T-helper 2 cell treated with Interferon-gamma antibody and Interleukin-4, amounts not matched to agents 100 ng/mL and 5 ng/mL, for 36 hours (primary cell): ENCODE data around the gene PAK5. TPM values are rescaled to one million over a fixed set of nuclear protein-coding genes. Genes with fewer than 3 reads are reported as not detected.

Experiments
- intact Hi-C: fragments of 100-400 bp; cut with micrococcal nuclease; formaldehyde crosslinking; loops from one replicate; pipeline ENCODE4 v1.15.1; 2023
- total RNA-seq: library from RNA; stranded (reverse); gene quantifications from 2 replicates; pipeline ENCODE4 v1.2.3, GENCODE V29; 2022

The PAK5 gene
- total RNA-seq, 1 donor from 2014 or later, result not detected

- intact Hi-C loops, result no loop called here
Observed at GRCh38 chr20:9532069-9532838, 306.6 kb downstream of the PAK5 start.

DNA sequence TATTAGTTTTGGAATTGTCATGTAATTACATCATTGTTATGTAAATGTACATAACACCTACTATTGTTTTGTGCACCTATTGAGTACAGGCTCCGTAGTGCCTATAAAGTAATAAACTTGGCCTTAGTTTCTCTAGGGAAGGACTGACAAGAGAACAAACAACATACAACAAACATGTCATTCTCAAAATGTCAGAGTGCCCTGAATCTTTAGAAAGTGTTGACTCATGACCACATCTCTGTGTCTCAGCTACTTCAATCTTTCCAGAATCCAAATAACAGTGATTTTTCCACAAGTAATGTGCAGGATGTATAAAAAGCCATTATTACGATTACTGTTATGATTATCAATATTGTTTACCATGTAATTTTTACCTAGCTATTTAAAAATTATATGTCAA lies 307.3 kb downstream of the PAK5 start:
- intact Hi-C loops, result no loop called here

GRCh38 chr20:9523636-9524035 lies 315.2 kb downstream of the PAK5 start:
- intact Hi-C loops, result no loop called here

GRCh38 chr20:9520086-9520485 lies 318.8 kb downstream of the PAK5 start:
- intact Hi-C loops, result no loop called here

DNA sequence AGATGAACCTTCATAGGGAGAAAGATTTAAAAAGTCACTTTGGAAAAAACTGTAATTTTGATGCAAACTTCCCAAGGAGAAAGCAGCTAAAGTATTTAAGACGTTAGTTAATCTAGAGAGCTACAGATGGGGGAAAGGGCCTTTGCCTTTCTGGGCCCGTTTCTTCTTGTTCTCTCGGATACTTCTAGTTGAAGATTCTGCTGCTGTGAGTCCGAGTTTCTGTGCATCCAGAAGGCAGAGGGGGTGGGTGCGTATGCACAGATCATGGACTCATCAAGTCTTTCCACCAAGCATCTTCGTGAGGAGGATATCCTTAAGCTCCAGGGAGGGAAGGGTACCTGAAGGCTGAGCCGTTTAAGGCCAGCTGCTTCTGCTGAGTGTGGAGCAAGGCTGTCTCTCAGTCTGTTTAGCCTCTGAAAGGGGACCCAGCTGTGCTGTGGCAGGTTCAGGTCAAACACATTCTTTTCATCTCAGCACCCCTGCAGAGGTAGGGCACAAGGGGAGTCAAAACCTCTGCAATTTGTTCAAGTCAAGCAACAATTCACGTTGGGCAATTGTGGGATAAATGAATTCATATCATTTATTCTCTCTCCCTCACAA lies 320.2 kb downstream of the PAK5 start:
- intact Hi-C loops, result loop anchor here (10.0 kb wide), 1 partner anchor 56 kb away; no protein-coding TSS in a partner anchor

DNA sequence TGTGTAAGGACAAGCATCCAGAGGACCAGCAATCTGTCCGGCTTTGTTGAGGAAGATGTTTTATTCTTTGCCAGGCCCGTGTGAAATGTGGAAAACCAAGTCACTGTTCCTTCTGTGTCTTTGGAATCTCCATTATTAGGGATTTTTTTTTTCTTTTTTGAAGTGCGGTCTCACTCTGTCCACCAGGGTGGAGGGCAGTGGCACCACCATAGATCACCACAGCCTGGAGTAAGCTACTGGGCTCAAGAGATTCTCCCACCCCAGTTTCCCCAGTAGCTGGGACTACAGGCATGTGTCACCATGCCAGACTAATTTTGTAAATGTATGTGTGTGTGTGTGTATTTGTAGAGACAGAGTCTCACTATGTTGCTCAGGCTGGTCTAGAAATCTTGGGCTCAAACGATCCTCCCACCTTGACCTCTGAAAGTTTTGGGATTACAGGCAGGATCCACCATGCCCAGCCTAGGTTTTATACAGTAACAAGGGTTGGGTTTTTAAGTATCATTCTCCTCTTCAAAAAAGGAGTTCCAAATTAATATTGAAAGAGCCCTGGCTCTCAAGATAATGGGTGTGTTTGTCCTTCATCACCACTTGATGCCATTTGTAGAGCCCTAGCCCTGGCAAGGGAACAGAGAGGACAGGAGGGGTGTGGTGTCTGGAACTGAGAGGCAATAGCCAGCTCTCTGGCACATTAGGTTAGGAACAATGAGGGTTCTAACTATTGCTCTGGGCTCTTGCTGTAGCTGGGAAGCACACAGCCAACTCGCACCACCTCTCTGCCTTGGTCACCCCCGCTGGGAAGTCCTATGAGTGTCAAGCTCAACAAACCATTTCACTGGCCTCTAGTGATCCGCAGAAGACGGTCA lies 321.3 kb downstream of the PAK5 start:
- intact Hi-C loops, result loop anchor here (10.0 kb wide), 1 partner anchor 57 kb away; no protein-coding TSS in a partner anchor

DNA sequence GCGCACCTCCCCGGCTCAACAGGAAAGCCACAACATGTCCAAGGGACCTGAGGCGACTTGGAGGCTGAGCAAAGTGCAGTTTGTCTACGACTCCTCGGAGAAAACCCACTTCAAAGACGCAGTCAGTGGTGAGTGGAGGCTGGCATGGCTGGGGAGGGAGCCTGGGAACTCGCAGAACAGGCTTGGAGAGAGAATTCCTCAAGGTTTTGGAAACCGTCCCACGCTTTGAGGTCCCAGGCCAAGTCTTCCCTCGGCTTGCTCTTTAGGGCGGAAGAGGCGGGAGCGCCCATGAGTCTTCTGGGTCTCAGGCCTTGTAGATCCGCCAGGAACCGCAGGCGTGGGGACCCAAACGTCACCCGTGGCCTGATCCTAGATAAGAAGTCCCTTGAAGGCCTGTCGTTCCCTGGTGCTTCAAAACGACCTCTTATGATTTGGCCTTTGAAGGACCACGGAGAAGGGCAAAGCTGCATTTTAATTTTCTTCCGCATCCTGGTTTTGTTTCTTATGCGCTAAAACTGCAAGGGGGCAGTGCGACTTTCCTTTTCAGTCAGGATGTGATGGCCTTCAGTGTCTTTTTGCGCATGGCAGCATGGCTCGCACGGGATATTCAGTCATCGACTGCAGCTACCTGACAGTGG lies 322.5 kb downstream of the PAK5 start:
- intact Hi-C loops, result loop anchor here (10.0 kb wide), 1 partner anchor 58 kb away; no protein-coding TSS in a partner anchor

- intact Hi-C loops, result loop anchor here (10.0 kb wide), 1 partner anchor 59 kb away; no protein-coding TSS in a partner anchor
Observed at GRCh38 chr20:9515741-9516233, 323.1 kb downstream of the PAK5 start.

DNA sequence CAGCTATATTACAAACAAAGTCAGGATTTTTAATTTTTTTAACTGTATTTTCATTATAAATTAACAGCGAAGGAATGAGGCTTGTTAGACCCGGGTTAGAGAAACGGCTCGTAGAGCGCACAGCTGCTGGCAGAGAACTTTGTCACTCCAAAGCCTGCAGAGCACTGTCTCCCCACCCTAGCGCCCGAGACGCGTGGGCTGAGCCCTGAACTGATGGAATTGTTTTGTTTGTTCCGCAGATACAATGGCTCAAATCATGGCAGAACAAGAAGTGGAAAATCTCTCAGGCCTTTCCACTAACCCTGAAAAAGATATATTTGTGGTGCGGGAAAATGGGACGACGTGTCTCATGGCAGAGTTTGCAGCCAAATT lies 323.7 kb downstream of the PAK5 start:
- intact Hi-C loops, result loop anchor here (10.0 kb wide), 1 partner anchor 60 kb away; no protein-coding TSS in a partner anchor

- intact Hi-C loops, result loop anchor here (10.0 kb wide), 1 partner anchor 60 kb away; no protein-coding TSS in a partner anchor
Observed at GRCh38 chr20:9514461-9515213, 324.2 kb downstream of the PAK5 start, which contains the start of gene LAMP5. Gene LAMP5 (plus strand): TSS chr20:9514590. CDS start chr20:9514853, 263 bp downstream.

DNA sequence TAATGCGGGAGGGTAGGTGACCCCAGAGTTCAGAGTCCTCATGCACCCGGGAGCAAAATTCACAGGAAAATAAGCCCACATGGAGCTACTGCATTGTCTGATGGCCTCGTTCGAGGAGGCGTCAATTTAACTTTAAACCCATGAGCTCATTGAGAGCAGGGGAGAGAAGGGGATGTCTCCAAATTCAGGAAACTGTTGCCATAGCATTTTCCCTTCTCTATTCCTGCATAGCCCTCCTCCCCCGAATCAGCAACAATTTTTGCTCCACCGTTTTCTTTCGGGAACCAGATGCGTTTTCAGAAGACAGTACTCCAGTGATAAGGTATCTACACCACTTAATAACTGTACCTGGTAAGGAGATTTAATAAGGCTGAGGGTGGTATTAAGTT lies 324.8 kb downstream of the PAK5 start:
- intact Hi-C loops, result loop anchor here (10.0 kb wide), 1 partner anchor 61 kb away; no protein-coding TSS in a partner anchor

DNA sequence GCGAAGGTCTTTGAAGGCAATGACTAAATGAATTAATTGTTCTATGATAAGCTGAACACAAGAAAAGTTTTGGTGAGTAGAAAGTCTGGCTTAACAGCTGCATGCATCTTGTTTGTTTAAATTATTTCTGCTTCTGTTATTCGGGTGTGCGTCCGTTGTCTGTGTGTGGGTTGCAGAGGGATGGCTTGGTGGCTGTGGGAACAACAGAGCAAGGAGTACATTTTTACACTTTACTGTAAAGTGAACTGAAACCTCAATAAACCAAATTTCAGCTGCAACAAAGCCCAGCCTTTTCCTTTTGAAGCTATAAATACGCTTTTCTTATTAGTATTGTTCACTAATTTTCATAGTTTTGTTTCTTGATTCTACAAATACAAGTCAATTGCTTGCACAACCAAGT lies 328.0 kb downstream of the PAK5 start:
- intact Hi-C loops, result loop anchor here (10.0 kb wide), 1 partner anchor 64 kb away; no protein-coding TSS in a partner anchor

GRCh38 chr20:9509246-9509645 lies 329.6 kb downstream of the PAK5 start:
- intact Hi-C loops, result no loop called here

GRCh38 chr20:9508696-9509178 lies 330.1 kb downstream of the PAK5 start:
- intact Hi-C loops, result no loop called here

- intact Hi-C loops, result no loop called here
Observed at GRCh38 chr20:9508240-9508661, 330.6 kb downstream of the PAK5 start.

- intact Hi-C loops, result no loop called here
Observed at GRCh38 chr20:9507544-9508239, 331.2 kb downstream of the PAK5 start.

GRCh38 chr20:9506964-9507369 lies 331.9 kb downstream of the PAK5 start:
- intact Hi-C loops, result no loop called here

- intact Hi-C loops, result no loop called here
Observed at GRCh38 chr20:9506280-9506821, 332.5 kb downstream of the PAK5 start.
